Measurements from ENCODE around the gene RFTN1. TPM values are rescaled to one million over a fixed set of nuclear protein-coding genes. Genes with fewer than 3 reads are reported as not detected.

RFTN1 gene
- total RNA-seq, 1 donor from 2014 or later = 20.9 TPM

DNA sequence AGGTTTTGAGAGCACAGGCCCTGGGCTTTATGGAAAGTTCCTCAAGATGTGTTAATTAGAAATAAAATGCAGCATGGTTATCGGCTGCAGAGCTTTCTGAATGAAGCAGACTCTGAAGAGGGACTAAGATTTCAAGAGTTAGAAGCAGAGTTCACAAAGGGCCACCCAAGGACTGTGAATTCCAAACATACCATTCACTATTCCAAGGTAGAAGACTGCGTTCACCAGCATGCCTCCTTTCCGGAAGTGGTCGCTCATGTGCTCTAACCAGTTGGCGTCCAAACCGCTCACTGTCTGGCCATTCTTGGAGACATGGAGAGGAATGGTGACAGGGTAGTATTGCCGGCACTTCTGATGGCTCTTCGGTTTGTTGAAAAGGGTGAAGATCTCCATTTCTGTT, 143.6 kb downstream of the RFTN1 start:
- DNase-seq (ENCODE audit: low spot score) (no peak), ATAC-seq (no peak)

DNA sequence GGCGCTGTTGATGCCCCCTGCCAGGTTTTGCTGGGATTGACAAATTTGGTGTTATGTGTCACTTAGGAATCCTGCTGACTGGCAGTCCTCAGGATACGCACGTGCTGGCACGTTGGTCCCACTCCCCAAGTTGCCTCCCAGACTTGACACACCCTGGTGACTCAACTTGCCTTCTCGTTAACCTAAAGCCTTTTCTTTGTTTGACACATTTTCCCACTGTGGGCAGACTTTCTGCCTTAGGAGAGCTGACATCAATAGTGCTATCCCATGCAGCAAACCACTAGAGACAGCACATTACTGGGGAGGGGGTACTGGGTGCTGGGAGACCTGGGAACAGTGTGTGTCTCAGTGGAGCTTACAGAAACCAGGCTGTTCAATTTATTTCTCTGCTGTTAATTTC, 144.2 kb downstream of the RFTN1 start:
- ATAC-seq = no peak
- DNase-seq (ENCODE audit: low spot score) = no peak

DNA sequence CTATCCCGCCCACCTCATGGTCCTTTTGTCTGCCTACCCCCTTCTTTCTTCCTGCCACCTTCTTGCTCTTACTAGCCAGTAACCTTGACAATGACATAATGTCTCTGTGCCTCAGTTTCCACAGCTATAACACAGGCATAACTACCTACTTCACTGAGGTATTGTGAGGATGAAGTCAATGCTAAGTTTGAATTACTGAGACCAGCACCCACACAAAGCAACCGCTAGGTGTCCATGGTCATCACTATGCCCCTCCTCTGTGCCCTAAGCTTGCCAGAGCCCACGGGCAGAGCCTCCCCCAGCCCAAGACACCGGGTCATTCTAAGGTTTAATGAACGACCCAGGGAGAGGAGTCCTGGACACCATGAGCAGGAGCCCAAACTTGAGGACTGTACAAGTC, 146.9 kb downstream of the RFTN1 start:
- ATAC-seq (no peak), DNase-seq (ENCODE audit: low spot score) (no peak)

DNA sequence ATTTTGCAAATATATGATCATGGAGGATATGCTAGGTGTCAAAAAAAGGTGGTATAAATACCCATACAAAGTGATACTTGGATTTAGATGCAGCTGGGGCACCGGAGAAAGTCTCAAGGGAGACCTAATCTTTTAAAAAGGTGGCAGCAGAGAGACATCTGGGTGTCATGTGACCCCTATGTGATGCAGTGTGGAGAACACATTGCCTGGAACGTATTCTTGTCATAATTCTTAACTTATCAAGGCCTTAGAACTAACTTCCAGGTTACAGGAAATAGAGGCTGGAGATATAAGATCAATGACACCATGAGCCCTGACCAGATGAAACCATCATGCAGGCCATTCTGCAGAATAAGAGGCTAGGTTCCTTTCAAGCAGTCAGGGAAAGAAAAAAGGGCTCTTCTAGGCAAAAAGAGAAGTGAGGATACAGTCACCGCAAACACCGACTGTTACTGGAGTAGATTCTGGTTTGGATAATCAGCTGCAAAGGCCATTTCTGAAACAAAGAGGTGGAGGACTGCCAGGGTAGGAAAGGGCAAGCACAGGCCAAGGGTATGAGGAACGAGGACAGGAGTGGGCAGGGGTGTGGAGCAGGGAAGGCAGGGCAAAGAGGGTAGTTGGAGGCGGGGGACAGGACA, 147.9 kb downstream of the RFTN1 start:
- ATAC-seq = no peak
- DNase-seq (ENCODE audit: low spot score) = no peak

DNA sequence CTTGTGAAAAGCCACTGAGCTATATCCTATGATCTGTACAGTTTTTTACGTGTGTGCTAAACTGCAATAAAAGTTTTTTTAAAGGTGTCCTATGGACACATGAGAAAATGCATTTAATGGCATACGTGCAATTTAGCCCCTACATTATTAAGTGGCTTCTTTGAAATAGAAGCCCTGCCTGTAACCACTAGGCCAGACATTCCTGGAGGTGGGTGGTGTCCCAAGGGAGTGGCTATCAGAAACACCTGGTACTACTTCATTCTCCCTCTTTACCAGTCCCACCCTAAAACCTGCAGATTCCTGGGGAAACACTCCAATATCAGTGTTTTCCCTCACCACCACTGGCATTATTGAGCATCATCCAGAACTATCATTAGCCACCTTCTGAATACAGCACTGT, 148.5 kb downstream of the RFTN1 start:
- DNase-seq (ENCODE audit: low spot score) (no peak), ATAC-seq (no peak)

DNA sequence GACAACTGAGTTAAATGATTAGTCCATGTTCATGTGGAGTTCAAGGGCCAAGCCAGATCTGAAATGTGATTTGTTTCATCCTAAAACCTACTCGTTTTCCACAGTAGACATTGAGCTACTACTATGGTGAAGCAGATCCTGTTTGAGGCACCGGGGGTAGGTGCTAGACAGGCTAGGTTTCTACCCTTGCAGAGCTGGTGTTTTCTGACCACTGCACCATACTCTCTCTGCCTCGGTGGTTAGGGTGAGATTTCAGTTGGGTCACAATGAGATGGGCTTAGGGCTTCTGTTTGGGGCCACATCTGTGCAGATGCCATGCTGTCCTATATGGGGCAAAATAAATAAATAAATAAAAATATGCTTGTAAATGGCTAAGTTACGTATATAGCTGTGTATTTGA, 149.2 kb downstream of the RFTN1 start:
- DNase-seq (ENCODE audit: low spot score) = no peak
- ATAC-seq = no peak

DNA sequence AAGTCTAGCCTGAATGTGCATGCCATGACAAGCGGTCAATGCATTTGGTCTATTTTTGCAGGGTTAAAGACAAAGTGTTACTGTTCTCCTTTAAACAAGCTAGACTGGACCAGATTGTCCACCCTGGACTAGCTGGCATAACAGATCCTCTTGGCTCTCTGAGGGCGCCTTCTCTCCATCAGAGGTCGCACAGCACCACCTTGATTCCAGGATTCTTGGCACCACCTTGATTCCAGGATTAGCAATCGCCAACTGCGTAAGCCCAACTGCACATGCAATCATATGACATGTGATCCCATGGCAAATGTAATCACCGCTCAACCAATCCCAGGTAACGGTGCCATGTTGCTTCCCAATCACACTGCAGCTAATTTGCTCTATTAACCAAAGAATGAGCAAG, 149.9 kb downstream of the RFTN1 start:
- no peak for ATAC-seq
- DNase-seq (ENCODE audit: low spot score) = no peak

DNA sequence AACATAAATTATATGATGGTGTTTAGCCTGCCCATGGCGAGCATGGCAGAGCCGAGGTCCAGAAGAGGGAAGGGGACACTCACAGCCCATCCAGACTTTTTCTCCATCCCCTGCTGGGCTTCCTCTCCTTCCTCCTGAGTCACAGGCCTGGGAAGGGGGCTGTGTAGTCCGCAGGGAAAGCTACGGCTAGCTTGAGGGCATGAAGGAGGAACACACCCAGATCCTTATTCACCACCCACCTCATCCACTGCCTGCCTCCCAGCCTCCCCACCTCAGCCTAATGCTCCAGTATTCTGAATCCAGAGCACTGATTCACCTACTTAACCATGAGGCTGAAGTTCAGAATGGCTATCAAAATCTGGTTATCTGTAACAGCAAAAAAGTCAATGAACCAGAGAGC, 150.7 kb downstream of the RFTN1 start:
- no peak for ATAC-seq

DNA sequence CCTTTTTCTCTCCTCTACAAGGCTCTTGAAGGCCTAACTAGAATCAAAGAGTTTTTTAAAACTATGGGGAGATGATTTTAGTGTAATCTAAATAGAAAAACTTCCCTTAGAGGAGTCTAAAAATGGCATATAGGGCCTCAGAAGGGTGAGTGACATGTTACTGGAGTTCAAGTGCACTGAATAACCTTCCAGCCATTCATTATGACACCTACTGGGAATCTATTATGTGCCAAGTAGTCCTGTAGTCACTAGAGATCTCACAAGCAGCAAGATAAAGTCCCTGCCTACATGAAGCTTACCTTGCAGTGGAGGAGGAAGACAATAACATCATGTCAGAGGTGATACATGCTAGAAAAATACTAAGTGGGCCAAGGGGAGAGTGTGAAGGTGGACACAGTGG, 152.4 kb downstream of the RFTN1 start:
- no peak for ATAC-seq
- no peak for DNase-seq (ENCODE audit: low spot score)

More for the DNA sequence above, 150.7 kb downstream of the RFTN1 start:
- DNase-seq (ENCODE audit: low spot score) = no peak

DNA sequence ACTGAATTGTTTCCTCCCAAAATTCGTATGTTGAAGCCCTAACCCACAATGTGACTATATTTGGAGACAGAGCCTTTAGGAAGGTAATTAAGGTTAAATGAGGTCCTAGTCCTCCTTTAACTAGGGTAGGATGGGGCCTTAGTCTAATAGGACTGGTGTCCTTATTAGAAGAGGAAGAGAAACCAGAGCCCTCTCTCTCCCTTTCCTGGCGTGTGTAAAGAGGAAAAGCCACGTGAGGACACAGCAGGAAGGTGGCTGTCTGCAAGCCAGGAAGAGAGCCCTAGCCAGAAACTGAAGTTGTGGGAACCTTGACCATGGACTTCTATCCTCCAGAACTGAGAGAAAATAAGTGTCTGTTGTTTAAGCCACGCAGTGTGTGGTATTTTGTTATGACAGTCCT, 154.2 kb downstream of the RFTN1 start:
- ATAC-seq (peak; percentile 22), DNase-seq (ENCODE audit: low spot score) (no peak)

DNA sequence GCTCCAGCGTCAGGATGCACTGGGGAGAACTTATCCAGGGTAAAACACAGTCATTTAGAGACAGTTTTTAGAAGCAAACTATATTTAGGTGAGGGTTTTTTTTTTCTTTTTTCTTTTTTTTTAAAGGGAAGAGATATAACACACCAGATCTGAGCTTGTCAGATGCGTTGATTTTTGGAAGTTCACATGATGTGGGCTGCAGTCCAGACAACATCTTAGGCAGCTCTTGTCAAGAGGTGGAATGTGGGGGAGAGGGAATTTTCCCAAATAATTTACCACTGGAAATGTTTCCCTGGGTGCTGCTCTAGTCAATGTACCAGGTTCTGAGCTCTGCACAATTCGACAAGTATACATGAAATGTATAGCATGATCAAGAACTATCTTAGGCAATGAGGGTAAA, 155.2 kb downstream of the RFTN1 start:
- no peak for DNase-seq (ENCODE audit: low spot score)
- ATAC-seq = no peak

DNA sequence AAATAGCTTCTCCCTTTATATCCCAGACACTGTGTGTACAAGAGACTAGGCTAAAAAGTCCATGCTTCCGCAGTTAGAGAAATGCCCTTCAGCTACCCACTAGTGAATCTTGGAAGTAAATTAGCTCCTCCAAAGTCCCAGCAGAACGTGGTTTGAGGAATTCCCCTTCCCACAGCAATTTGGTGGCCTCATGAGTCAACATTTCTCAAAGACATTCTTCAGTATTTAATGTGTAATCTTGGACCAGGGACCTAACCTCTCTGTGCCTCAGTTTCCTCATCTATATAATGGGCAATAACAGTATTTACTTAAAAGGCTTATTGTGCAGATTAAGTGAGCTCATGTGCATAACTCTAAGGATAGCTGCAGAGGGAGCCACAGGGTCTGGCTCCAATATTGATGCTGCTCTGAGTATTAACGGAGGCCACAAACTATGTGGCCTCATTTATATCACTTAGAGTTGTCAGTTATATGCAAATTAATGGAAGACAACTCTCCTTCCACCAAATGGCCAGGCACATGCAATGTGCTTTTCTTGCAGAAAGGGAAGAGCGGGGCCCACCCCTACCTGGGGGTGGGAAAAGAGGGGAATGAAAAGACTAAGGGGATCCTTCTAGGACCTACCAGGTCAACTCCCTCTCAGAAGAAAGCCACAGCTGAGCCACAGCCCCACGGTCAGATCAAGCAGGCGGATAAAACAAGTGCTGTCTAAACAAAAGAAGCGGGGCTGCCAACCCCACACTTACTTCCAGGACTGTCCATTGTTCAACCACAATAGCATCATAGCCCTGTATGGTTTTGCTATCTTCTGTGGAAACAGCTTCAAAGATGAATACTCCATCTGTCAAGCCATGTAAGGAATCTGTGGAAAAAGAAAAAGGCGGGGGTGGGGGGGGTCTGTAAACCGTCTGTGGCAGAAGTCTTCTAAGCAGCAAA, 156.0 kb downstream of the RFTN1 start:
- ATAC-seq (no peak), DNase-seq (ENCODE audit: low spot score) (no peak)

DNA sequence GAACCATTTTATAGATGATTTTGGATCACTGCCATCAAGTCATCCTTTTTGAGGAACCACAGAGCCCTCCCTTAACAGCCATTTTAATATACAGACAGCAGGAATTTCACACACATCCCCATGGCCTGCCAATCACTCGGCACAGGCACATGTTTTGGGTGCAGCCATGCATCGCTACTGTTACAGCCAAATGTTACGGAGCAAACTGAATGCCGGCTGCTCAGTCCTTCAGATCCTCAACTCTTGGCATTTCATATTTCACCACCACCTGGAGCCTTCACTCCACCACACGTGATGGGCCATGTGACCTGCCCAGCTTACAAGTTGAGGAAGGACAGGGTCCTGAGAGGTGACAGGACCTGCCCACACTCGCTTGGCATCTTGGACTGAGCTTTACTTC, 157.7 kb downstream of the RFTN1 start:
- no peak for ATAC-seq
- no peak for DNase-seq (ENCODE audit: low spot score)

DNA sequence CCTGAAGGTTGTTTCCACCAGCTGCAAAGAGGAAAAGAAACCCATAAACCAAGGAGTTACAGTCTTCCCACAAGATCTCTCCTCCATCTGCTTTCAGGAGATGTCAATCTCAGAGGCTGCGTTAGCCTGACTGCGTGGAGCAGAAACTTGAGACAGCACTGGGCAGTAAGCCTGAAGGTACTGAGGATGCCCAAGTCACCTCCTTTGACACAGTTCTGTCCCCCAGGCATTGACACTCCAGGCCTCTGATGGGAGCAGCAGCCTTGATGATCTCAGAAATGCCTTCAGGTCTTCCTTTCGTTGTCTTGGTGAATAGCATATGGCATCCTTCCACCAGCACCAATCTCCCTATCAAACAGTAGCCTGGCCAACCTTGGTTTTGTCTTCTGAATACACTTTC, 159.2 kb downstream of the RFTN1 start:
- no peak for ATAC-seq
- DNase-seq (ENCODE audit: low spot score) = no peak

DNA sequence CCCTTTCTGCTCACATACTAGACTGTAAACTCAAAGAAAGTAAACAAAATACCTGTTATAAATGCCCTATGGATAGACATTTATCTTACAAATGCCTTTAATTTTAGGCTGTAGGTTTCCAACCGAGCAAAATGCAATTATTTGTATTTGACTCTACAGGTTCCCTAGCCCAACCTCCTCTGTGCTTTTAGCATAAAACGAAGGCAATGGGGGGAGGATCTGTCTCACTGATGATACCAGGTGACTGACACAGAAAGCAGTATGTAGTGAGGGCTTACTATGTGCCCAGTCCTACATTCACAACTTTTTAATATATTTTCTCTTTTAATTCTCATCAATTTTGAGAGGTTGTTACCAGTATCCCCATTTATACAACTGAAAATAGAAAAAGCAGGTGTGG, 161.1 kb downstream of the RFTN1 start:
- no peak for ATAC-seq
- DNase-seq (ENCODE audit: low spot score) = no peak

DNA sequence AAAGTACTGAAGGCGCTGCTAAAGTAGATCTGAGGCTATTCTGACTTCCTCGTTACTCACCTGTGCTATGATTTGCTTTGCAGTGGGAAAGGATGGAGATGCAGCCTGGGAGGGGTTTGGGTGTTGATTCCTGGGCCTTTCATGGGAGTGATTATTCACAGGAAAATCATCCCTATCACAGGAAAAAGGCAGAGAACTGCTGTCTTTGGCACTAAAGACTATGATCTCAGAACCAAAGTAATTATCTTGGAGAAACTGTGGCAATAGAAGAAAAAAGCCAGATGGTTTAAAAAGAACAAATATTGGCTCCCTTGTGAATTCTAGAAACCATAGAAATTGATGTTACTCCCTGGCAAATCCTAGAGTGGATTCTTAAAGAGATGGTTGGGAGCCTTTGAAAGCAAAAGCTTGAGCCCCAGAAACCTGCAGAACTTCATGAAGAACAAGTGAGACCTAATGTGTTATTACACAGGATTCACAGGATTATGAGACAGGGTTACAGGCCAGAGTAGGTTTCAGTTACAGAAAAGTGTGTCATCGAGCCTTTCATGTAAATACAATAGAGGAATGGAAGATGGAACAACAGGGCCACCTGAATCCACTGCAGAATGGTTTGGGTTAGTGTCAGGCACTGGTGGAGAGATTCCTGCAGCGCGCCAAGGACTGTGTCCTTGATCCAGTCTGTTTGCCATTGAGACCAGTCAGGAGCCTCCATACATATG, 162.7 kb downstream of the RFTN1 start:
- DNase-seq (ENCODE audit: low spot score) = no peak
- ATAC-seq = no peak

DNA sequence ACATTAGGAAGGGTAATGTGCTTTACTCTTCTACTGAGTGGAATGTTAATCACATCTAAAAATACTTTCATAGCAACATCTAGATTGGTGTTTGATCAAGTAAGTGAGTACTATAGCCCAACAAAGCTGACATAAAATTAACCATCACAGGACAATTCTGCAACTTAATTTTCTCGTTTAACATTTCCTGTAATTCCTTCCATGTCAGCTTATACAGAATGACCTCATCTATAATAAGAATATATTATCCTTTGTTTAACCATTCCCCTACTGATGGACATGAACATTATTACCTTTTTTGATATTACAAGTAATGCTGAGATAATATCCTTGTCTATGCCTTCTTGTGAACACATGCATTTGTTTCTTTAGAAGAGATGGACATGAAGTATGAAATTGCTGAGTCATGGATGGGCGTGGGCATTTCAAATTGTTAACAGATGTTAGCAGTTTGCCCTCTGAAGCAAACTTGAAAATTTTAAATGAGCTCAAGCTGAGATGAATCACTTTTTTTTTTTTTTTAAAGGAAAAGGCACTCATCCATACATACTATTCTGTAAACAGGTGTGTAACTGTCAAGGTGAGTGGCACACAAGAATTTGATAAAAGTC, 163.4 kb downstream of the RFTN1 start:
- no peak for DNase-seq (ENCODE audit: low spot score)
- ATAC-seq = no peak

DNA sequence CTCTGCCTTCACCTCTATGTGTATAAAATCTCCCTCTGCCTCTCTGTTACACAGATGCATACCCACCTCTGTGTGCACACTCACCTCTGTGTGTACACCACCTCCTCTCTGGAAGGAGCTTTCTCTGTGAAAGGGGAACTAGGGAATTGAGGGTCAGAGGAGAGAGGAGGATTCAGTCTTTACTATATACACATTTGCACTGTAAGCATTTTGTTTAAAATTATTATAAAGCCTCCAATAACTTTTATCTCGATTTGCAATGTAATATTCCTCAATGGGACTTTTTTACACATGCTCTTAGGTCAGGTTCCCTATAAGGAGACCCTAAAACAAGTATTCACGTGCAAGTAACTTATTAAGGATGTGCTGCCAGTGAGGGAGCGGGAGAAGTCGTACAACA, 166.0 kb downstream of the RFTN1 start:
- ATAC-seq (no peak), DNase-seq (ENCODE audit: low spot score) (no peak)

DNA sequence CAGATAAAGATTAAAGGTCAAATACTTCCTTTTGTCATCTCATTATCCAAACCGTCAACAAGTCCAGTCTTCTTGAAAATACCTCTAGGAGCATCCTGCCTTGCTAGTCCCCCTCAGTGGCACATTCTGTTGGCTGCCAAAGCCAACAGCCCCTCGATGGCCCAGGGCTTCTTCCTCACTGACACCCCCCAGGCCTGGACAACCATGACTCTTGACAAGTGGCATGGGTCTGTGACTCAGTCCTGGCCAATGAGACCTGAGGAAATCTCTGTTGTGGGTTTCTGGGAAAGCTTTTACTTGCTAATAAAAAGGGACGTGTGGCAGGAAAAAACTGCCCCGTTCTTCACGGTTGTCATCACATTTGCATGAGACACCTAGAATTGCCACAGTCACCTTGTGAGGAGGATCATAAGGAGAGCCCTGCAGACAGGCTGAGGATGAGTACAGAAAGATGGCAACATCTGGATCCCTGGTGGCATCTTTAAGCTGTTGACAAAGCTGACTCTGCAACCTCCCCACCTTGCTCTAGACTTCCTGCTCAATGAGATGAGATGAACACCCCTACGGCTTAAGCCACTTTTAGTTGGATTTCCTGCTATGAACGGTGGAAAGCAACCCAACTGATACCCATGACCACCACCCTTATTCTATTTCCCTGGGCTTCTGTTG, 167.0 kb downstream of the RFTN1 start:
- no peak for ATAC-seq
- no peak for DNase-seq (ENCODE audit: low spot score)

DNA sequence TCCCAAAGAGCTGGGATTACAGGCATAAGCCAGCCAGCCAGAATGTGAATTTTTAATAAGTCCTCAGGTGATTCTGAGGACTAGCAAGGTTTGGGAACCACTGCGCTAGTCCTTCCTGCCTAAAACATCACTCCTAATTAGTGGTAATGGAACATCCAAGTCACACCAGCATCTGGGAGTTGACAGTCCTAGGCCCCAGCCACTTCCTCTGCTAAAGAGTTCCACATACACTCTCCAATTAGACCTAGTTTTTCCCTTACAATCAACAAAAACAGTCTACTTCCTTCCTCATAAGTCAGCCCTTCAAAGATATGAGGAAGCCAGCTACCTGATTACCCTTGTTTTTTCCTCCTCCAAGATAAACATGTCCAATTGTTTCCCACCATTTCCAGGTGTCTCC, 170.4 kb downstream of the RFTN1 start:
- DNase-seq (ENCODE audit: low spot score) (no peak), ATAC-seq (no peak)

DNA sequence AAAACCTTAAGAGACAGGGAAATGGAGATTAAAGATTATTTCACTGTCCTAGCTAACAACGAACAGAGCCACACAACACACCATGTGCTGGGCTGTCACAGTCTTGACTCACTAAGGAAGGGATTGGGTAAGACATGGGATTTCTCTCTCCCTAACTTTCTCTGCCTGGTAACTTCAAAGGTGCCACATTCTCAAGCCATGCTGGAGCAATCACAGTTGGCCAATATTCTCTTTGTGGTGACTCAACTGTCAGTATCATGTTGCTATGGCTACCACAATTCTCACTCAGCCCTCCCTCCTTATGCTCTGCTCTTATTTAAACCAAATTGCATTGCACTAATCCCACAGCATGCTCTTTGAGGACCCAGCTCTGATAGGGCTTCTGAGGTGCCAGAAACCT, 174.5 kb downstream of the RFTN1 start:
- no peak for ATAC-seq
- no peak for DNase-seq (ENCODE audit: low spot score)

Measured in left lobe of liver (tissue), 2 donors.